Kidney epithelial cell (primary cell): ENCODE data around the gene AKR7A2. TPM values are rescaled to one million over a fixed set of nuclear protein-coding genes. Genes with fewer than 3 reads are reported as not detected.

Source experiments
- DNase-seq: peaks from one replicate; pipeline ENCODE4 v3.0.0-alpha.2; 2010; ENCODE audit warnings: low read depth
- H3K27me3 ChIP-seq: 2 replicates; pipeline ENCODE4 v1.6.0; 2011; ENCODE audit warnings: low read length; ENCODE audit not compliant: control insufficient read depth, insufficient read depth
- H3K36me3 ChIP-seq: 2 replicates; pipeline ENCODE4 v1.5.1; 2011; ENCODE audit warnings: low read length; ENCODE audit not compliant: control insufficient read depth, insufficient read depth
- H3K4me3 ChIP-seq: 2 replicates; pipeline ENCODE4 v1.5.1; 2011; ENCODE audit warnings: low read depth, mild to moderate bottlenecking, control low read depth, low read length
- total RNA-seq: library from RNA; depleted of rRNA; stranded (reverse); fragments of >200 nt; gene quantifications from 2 replicates; pipeline ENCODE4 v1.2.3, GENCODE V29; 2015
- TF ChIP-seq, protein P1 (sequence below): IDR thresholded peaks from 2 replicates; pipeline ENCODE4 v1.5.1; 2011; ENCODE audit warnings: mild to moderate bottlenecking, moderate library complexity, low read length, control low read depth, inconsistent platforms; ENCODE audit not compliant: insufficient read depth, poor library complexity, severe bottlenecking

The AKR7A2 gene
- total RNA-seq, 1 donor from 2014 or later = 85.6 TPM

DNA sequence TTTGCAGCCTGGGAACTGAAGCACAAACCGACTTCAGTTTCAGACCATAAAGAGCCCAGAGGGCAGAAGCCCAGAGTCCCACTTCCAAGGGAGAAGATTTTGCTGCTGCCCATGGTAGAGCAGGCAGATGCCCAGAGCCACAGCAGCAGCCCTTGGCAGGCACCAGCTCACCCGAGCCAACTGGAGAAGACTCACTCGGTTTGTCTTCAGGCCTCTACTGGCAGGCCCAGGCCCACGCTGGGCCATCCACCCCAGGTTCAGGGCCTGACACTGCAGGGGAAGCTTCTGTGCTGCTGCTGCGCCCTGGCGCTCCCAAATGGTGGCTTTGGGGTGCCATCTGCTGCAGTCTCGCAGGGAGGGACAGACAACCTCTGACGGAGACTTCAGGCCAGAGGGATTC, 33.4 kb upstream of the AKR7A2 start:
- TF ChIP-seq, protein P1, sequence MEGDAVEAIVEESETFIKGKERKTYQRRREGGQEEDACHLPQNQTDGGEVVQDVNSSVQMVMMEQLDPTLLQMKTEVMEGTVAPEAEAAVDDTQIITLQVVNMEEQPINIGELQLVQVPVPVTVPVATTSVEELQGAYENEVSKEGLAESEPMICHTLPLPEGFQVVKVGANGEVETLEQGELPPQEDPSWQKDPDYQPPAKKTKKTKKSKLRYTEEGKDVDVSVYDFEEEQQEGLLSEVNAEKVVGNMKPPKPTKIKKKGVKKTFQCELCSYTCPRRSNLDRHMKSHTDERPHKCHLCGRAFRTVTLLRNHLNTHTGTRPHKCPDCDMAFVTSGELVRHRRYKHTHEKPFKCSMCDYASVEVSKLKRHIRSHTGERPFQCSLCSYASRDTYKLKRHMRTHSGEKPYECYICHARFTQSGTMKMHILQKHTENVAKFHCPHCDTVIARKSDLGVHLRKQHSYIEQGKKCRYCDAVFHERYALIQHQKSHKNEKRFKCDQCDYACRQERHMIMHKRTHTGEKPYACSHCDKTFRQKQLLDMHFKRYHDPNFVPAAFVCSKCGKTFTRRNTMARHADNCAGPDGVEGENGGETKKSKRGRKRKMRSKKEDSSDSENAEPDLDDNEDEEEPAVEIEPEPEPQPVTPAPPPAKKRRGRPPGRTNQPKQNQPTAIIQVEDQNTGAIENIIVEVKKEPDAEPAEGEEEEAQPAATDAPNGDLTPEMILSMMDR = no peak
- H3K4me3 ChIP-seq = no peak overlapping the region
- H3K27me3 ChIP-seq = no peaks in the 10 kb centered on the region
- H3K36me3 ChIP-seq = peaks cover 5% of the 10 kb centered on the region
- no peak for DNase-seq

DNA sequence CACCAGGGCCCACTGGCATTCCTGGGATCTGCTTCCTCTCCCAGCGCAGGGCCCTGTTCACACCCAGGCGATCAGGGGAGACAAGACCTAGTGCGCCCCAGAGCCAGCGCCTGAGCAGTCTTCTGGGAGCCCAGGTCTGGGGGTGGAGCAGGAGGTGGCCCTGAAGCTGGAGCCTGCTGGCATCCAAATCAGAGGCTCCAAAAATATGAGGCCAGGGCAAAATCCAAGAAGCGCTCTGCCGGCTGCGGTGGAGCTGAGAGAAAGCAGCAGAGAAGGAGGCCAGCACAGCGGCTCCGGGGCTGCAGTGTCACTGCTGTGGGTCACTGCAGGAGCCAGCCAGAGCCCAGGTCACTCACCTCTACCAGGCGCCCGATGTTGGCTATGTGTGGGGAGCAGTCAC, 32.9 kb upstream of the AKR7A2 start:
- Histone ChIP-seq H3K4me3 (no peak overlapping the region), H3K27me3 (no peaks in the 10 kb centered on the region), H3K36me3 (peaks cover 5% of the 10 kb centered on the region)
- TF ChIP-seq, protein P1 = no peak
- no peak for DNase-seq

DNA sequence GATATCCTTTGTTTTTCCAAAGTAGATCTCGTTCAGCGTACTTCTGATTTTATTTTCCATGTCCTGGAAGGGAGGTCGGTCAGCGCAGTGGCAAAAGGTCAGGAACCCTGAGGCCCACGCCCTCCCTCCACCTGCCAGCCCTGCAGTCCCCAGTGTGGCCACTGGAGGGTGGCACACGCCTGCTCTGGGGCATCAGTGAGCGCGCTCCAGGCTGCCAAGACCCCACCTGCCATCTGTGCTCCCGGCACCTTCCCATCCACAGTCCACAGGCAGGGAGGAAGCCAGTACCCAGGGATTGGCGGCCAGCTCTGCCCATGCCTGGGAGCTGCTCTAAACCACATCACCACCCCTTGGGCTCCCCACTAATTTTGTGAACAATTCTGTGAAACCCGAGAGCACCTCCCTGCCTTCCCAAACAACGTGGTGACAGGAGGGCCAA, 32.4 kb upstream of the AKR7A2 start:
- DNase-seq = no peak
- Histone ChIP-seq H3K4me3 (no peak overlapping the region), H3K27me3 (no peaks in the 10 kb centered on the region), H3K36me3 (peaks cover 5% of the 10 kb centered on the region)
- TF ChIP-seq, protein P1 = peak; percentile 94

DNA sequence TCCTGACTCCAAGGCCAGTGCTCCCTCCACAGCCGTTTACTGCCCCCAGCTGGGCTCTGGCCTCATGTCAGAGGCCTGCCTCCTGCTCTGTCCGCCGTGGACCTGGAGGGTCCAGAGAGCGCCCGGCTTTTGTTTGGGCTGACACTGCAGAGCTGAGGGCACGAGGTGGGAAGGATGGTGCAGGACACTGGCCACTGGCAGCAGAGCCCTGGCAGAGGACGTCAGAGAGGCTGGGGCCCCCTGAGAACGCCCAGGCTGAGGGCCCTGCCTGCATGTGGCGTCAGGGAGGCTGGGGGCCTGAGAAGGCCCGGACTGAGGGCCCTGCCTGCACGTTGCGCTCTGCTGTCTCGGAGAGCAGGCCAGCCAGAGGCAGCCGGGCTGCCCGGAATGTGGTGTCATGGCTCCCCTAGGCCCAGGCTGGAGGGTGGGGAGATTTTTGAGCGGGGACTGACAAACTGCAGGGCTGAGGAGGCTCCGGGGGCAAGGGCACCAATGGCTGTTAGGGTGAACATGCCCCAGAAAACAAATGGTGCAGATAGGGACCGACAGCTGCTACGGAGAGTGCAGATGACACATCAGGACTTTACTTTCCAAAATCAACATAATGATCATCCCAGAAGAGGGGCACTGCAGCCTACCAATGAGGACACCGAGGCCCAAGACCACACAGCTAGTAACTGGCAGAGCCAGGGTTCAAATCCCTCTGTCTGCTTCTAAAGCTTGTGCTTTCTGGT, 31.8 kb upstream of the AKR7A2 start:
- TF ChIP-seq, protein P1 = no peak
- Histone ChIP-seq H3K36me3 (peaks cover 5% of the 10 kb centered on the region), H3K27me3 (no peaks in the 10 kb centered on the region), H3K4me3 (no peak overlapping the region)
- no peak for DNase-seq

DNA sequence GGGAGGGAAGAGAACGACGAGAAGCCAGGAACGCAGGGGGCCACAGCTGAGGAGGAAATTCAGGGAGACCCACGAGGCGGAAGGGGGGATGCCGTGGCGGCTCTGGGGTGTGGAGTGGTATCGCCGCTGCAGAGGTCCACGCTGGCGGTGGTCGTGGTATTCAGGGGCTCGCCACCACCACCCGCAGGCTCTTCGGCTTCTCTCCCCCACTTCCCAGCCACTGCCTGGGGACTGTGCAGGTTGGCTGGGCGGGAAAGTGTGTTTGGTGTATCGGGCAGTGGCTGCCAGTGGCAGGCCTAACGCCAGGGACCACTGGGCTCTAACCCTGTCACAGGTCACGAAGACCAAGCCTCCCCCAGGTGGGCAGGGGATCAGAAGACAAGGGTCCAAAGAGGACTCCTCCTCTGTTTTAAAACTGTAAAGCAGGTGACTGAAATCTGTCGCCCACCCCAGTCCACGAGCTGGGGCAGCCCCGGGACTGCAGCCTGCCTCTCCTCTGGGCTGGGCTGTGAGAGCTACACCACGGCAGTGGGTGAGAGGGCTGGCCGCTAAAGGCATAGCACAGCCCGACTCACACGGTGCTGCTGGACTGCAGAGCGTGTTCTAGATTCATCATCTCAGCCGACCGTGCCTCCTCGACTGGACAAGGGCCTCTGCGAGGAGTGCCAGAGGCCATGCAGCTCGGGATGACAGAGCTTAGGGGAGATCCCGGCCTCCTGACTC, 31.1 kb upstream of the AKR7A2 start:
- DNase-seq = no peak
- no peak overlapping the region for H3K4me3 ChIP-seq
- H3K27me3 ChIP-seq = no peaks in the 10 kb centered on the region
- peaks cover 5% of the 10 kb centered on the region for H3K36me3 ChIP-seq
- TF ChIP-seq, protein P1 = no peak
